Esophagus muscularis mucosa (tissue), 4 donors: Measurements from ENCODE around the gene GMPR2. TPM values are rescaled to one million over a fixed set of nuclear protein-coding genes. Genes with fewer than 3 reads are reported as not detected.

ENCODE experiments used
- DNase-seq: peaks from one replicate; pipeline ENCODE4 v3.0.0-alpha.2; 2017; ENCODE audit errors: extremely low spot score
- H3K27ac ChIP-seq, 4 donors: fragments of 200-600 bp; sonication (generic); replicated peaks in 1 of 4; 1 replicate in 3 of 4; 2 replicates in 1 of 4; pipeline ENCODE4 v1.5.1; 2016 to 2019; ENCODE audit warnings: mild to moderate bottlenecking in 1 of 4
- H3K27me3 ChIP-seq, 4 donors: fragments of 200-600 bp; sonication (generic); one replicate each; pipeline versions ENCODE4 v1.5.1 to v1.6.0; 2016 to 2019
- H3K36me3 ChIP-seq, 4 donors: fragments of 200-600 bp; sonication (generic); one replicate each; pipeline ENCODE4 v1.5.1; 2016 to 2019
- H3K4me1 ChIP-seq, 4 donors: fragments of 200-600 bp; sonication (generic); one replicate each; pipeline ENCODE4 v1.5.1; 2016 to 2019
- H3K4me3 ChIP-seq, 4 donors: fragments of 200-600 bp; sonication (generic); 1 replicate in 2 of 4; 2 replicates in 2 of 4; pipeline ENCODE4 v1.5.1; 2016 to 2019; ENCODE audit warnings: mild to moderate bottlenecking in 4 of 4, moderate library complexity in 1 of 4
- H3K9me3 ChIP-seq, 4 donors: fragments of 200-600 bp; sonication (generic); 1 replicate in 3 of 4; 2 replicates in 1 of 4; pipeline ENCODE4 v1.5.1; 2016 to 2019
- EP300 ChIP-seq: sonication (generic); formaldehyde crosslinking; IDR thresholded peaks from one replicate; pipeline ENCODE4 v1.6.1; 2017; ENCODE audit warnings: antibody characterized with exemption
- POLR2A ChIP-seq: fragments of 450-650 bp; IDR thresholded peaks from one replicate; pipeline ENCODE4 v1.6.1; 2017; ENCODE audit warnings: antibody characterized with exemption, moderate library complexity, mild to moderate bottlenecking, low read depth
- POLR2AphosphoS5 ChIP-seq, 2 donors: sonication (generic); formaldehyde crosslinking; IDR thresholded peaks; one replicate each; pipeline ENCODE4 v1.6.1; 2017; ENCODE audit warnings: antibody characterized with exemption in 2 of 2
- WGBS: methylation state at CpG from one replicate; pipeline ENCODE4 v1.1.5; 2018; 5-methylcytosine and 5-hydroxymethylcytosine counted together
- intact Hi-C: fragments of 100-400 bp; cut with DNase I; formaldehyde crosslinking; loops from one replicate; pipeline ENCODE4 v1.15.1; 2023
- total RNA-seq, 4 donors: library from RNA; depleted of rRNA; stranded (reverse); fragments of >200 nt; gene quantifications; one replicate each; pipeline versions ENCODE4 v1.1.0 to v1.2.1, GENCODE V29; 2016
- TF ChIP-seq, protein P1 (sequence below), 3 experiments: fragments of 200-600 bp in 2 of 3; fragments of 450-650 bp in 1 of 3; sonication (generic) in 2 of 3; IDR thresholded peaks; one replicate each; pipeline ENCODE4 v1.5.1; 2017 to 2019; ENCODE audit warnings: antibody characterized with exemption in 3 of 3, mild to moderate bottlenecking in 2 of 3, moderate library complexity in 1 of 3

Gene GMPR2
- total RNA-seq, 4 donors from 2014 or later: 43.1 to 53.4 (median 50.5) TPM

- WGBS: 48% methylated on average over 6 of the region's 8 CpGs
- H3K36me3 ChIP-seq: peaks cover 16 to 36% (median 32%) of the 10 kb centered on the region in 4 donors
- intact Hi-C loops: loop anchor here (2.0 kb wide), 1 partner anchor 18 kb away; the partner anchor contains the start of gene CHMP4A
Observed at GRCh38 chr14:24194873-24195185, 37.9 kb upstream of the GMPR2 start.

DNA sequence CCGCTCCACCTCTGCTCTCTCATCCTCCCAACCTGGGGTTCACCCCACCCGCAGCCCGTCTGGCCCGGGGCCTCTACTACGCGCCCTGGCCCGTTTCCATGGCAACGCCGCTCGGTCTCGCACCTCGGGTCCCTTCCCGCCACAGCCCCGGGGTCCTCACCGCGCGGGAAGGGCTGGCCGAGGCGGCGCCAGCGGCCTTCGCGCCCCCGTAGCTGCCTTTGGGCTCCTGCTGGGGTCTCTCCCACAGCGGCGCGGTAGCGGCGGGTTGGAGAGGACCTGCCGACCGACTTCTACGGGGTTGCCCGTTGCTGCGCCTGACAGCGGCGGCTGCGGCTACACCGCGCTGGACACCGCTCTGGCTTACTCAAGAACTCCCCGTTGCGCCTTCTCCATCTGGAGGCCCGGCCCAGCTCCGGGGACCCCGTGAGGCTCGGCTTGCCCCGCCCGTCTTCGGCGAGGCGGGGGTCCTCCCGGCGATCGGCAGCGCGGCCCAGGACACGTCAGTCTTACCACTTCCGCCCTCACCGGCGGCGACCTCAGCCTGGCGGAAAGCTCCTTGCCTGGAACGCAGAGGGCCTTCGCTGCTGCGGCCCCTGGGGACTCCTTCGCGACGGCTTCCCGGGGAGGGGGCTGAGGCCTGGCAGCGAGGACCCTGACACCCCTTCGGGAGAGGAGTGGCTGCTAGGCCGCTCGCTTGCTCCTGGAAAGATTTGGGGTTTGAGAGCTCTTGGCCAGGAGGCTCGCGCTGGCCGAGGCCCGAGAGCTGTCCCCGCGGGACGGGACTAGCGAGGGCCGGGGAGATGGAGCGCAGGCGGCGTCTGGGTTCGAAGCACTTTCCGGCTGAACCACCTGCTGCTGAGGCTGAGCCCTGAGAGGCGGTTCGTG lies 37.3 kb upstream of the GMPR2 start, which contains the start of gene TM9SF1:
Gene TM9SF1 (minus strand): TSS at position 256 of the 885 bp plus-strand sequence. CDS start 422 bp downstream, outside the sequence.
- H3K9me3 ChIP-seq: no peaks in the 10 kb centered on the region
- H3K27ac ChIP-seq: peak within 1 kb of the TSS; percentile 95 to 98 (median 96)
- WGBS: under 1% methylated on average over 27 of the region's 89 CpGs
- peak within 1 kb of the TSS; percentile 82 to 89 (median 84) for H3K4me3 ChIP-seq
- H3K36me3 ChIP-seq: peaks cover 12 to 34% (median 29%) of the 10 kb centered on the region in 4 donors
- intact Hi-C loops: loop anchor here (2.0 kb wide), 1 partner anchor 17 kb away; the partner anchor contains the start of gene CHMP4A
- DNase-seq: peak; percentile 97
- H3K4me1 ChIP-seq: peaks cover 32 to 61% (median 45%) of the 10 kb centered on the region in 4 donors
- H3K27me3 ChIP-seq: no peaks in the 10 kb centered on the region
- TF ChIP-seq, protein P1, sequence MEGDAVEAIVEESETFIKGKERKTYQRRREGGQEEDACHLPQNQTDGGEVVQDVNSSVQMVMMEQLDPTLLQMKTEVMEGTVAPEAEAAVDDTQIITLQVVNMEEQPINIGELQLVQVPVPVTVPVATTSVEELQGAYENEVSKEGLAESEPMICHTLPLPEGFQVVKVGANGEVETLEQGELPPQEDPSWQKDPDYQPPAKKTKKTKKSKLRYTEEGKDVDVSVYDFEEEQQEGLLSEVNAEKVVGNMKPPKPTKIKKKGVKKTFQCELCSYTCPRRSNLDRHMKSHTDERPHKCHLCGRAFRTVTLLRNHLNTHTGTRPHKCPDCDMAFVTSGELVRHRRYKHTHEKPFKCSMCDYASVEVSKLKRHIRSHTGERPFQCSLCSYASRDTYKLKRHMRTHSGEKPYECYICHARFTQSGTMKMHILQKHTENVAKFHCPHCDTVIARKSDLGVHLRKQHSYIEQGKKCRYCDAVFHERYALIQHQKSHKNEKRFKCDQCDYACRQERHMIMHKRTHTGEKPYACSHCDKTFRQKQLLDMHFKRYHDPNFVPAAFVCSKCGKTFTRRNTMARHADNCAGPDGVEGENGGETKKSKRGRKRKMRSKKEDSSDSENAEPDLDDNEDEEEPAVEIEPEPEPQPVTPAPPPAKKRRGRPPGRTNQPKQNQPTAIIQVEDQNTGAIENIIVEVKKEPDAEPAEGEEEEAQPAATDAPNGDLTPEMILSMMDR (IDR thresholded peaks at IDR 0.05): no peak
- TF ChIP-seq POLR2AphosphoS5 (IDR thresholded peaks at IDR 0.05): peak; percentile 94

More at GRCh38 chr14:24194873-24195185, 37.9 kb upstream of the GMPR2 start:
- peak overlapping the region; percentile 82 to 89 (median 84) for H3K4me3 ChIP-seq
- peak overlapping the region; percentile 95 to 98 (median 96) for H3K27ac ChIP-seq
- H3K4me1 ChIP-seq: peaks cover 32 to 61% (median 45%) of the 10 kb centered on the region in 4 donors
- no peak for TF ChIP-seq POLR2AphosphoS5 (IDR thresholded peaks at IDR 0.05)
- TF ChIP-seq EP300: no peak
- TF ChIP-seq, protein P1 (IDR thresholded peaks at IDR 0.05): no peak
- TF ChIP-seq POLR2A: no peak
- H3K27me3 ChIP-seq: no peaks in the 10 kb centered on the region
- no peak for DNase-seq
- H3K9me3 ChIP-seq: no peaks in the 10 kb centered on the region

GRCh38 chr14:24196071-24197055 lies 36.4 kb upstream of the GMPR2 start:
- Histone ChIP-seq H3K27ac (peak overlapping the region; percentile 95 to 98 (median 96)), H3K9me3 (no peaks in the 10 kb centered on the region), H3K4me1 (peaks cover 32 to 61% (median 45%) of the 10 kb centered on the region in 4 donors), H3K4me3 (peak overlapping the region; percentile 82 to 89 (median 84)), H3K36me3 (peaks cover 11 to 34% (median 27%) of the 10 kb centered on the region in 4 donors), H3K27me3 (no peaks in the 10 kb centered on the region)
- intact Hi-C loops: no loop called here
- TF ChIP-seq POLR2AphosphoS5 (IDR thresholded peaks at IDR 0.05) (no peak), POLR2A (no peak), EP300 (no peak)
- TF ChIP-seq, protein P1 (IDR thresholded peaks at IDR 0.05): no peak
- WGBS: 37% methylated on average over 33 of the region's 33 CpGs
- DNase-seq: no peak

DNA sequence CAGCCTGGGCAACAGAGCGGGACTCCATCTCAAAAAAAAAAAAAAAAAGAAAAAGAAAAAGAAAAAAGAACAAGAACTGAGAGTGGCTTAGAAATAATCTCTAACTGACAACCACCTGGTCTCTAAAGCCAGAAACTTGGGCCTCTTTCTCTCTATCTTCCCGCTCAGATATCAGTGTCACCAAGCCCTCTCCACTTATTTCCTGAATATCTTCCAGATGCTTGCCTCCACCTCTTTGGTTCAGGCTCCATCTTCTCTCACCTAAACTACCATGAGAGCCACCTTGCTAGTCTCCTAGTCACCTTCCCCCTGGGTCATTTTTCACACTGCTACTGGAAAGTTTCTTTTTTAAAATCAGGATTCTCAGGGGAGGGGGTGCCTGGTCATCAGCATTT lies 35.7 kb upstream of the GMPR2 start:
- WGBS: 85% methylated on average over 2 of the region's 2 CpGs
- Histone ChIP-seq H3K9me3 (no peaks in the 10 kb centered on the region), H3K4me1 (peaks cover 32 to 57% (median 45%) of the 10 kb centered on the region in 4 donors), H3K27me3 (no peaks in the 10 kb centered on the region), H3K4me3 (peak overlapping the region in 2 of 4 donors; percentile 84 to 85), H3K27ac (no peak overlapping the region), H3K36me3 (peaks cover 11 to 33% (median 23%) of the 10 kb centered on the region in 4 donors)
- no peak for TF ChIP-seq POLR2A
- TF ChIP-seq, protein P1 (IDR thresholded peaks at IDR 0.05): no peak
- TF ChIP-seq POLR2AphosphoS5 (IDR thresholded peaks at IDR 0.05): no peak
- TF ChIP-seq EP300: no peak
- intact Hi-C loops: no loop called here
- no peak for DNase-seq
